ENCODE data around the gene RNASEH2B.

Gene RNASEH2B

DNA sequence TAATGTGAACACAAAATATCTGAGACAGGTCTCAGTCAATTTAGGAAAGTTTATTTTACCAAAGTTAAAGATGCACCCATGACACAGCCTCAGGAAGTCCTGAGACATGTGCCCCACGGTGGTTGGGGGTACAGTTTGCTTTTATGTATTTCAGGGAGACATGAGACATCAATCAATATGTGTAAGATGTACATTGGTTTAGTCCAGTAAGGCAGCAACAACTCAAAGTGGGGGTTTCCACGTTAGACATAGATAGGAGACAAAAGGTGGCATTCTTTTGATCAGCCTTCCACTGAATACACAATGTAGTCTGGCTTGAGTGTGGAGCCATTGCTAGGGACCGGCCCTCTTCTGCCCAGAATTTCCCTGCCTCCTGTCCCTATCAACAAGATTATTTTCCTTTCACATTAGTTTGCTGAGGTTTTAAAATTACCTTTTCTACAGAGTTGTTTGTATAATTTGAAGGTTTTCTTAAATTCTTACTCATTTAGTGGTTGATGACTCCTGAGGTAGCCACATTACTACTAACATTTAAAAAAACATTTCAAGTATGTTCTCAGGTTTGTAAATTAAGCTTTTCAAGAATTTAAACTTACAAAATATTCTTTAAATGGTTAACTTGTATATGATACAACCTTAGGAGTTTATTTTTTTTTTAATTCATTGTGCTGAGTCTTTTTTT is 33.2 kb downstream of the RNASEH2B start:
- FAIRE-seq = no peak

DNA sequence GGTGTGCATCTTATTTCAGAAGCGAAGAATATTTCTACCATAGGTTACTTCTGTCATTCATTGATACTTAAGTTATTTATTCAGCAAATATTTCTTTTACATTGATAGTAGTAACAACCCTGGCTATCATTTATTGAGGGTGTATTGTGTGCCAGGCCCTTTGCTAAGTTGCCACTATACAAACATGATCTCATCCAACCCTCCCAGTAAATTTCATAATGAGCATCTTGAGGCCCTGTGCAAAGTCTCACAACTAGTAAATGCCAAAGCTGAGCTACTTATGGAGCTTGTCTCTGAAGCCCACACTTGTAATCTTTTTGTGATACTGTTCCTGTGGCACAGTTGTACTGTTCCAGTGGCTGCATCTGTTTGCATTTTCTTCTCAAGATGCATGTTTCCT is 36.1 kb downstream of the RNASEH2B start:
- FAIRE-seq = no peak

DNA sequence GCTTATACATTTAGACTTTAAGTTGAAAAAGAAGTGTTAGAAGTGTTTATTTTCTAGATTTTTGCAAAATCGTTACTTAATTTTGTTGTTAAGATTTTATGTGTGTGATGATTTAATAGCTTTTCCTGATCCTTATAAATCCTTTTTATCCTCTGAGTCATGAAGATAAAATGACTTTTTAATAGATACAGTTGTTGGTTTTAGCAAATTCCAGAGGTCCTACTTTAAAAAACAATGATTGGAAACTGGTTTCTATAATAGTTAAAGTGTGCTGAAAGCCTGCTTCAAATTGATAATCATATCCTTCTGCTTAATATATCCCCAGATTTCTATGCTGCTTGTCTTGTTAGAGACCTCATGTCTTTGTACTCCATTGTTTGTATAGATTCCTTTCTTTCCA is 39.0 kb downstream of the RNASEH2B start:
- FAIRE-seq = peak; percentile 89

DNA sequence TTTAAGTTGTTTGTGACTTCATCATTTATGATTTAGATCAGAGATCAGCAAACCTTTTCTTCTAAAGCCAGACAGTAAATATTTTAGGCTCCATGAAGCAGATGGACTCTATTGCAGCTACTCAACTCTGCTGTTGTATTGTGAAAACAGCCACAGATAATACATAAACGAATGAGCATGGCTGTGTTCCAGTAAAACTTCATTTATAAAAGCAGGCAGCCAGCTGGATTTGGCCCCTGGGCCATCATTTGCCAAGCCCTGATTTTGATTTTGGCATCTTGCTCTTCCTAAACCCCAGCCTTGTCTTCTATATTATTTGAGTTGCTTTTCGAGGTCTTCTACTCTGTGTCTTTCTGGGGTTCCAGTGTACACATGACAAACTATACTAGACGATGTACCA is 41.3 kb downstream of the RNASEH2B start:
- no peak for FAIRE-seq

DNA sequence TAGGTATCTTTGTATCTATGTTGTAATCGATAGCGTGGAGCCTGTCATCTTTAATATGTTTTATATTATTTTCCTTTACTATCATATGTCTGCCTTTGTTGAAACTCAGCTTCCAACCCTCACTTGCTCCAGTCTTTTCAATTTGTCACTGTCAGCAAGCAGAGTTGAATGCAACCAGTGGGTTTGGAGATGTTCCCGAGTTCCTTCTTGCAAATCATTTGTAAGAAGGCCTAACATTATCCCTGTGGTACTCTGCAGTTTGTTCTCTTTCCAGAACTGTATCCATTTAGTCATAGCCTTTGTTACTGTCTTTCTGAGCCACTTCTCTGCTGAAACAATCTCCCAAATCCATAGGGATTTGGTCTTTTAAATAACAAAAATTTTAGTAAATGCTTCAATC is 41.8 kb downstream of the RNASEH2B start:
- FAIRE-seq = no peak

DNA sequence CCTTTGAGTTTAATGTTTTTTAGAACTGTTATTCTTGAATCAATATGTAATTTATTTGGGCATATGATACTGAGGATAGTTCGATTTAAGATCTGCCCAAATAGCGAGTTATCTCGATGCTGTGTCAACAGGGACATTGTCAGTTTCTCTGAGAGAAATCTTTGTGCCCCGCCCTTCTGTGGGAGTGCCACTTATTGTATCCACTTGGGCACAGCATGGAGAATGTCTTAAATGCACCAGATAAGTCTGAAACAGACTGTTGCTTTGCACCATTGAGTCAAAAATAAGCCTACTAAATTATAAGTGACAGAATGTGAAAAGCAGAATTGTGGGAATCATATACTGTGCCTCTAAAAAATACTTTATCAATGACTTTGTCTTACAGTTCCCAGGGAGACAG is 45.6 kb downstream of the RNASEH2B start:
- no peak for FAIRE-seq

DNA sequence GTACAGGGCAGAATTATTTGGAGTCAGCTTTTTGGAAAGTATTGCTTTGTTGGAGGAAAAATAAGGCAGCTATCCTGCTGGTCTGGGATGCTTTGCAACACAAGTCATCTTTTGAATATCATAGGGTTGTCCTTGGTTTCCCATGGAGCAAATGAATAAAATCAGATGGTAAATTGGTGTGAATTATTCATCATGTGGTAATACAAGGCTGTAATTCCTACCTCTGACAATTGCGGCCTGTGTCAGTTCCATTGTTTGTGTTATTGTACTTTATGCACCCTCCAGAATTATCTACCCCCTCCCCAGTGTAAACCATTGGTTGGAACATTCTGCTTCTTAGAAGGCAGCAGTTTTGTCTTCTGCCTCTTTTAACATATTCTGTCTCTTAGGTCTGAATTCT is 46.2 kb downstream of the RNASEH2B start:
- FAIRE-seq = no peak

DNA sequence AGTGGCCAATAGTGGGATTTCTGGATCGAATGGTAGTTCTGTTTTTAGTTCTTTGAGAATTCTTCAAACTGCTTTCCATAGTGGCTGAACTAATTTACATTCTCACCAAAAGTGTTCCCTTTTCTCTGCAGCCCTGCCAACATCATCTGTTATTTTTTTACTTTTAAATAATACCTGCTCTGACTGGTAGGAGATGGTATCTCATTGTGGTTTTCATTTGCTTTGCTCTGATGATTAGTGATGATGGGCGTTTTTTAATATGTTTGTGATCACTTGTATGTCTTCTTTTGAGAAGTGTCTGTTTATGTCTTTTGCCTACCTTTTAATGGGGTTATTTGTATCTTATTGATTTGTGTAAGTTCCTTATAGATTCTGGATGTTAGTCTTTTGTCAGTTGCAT is 48.0 kb downstream of the RNASEH2B start:
- no peak for FAIRE-seq

DNA sequence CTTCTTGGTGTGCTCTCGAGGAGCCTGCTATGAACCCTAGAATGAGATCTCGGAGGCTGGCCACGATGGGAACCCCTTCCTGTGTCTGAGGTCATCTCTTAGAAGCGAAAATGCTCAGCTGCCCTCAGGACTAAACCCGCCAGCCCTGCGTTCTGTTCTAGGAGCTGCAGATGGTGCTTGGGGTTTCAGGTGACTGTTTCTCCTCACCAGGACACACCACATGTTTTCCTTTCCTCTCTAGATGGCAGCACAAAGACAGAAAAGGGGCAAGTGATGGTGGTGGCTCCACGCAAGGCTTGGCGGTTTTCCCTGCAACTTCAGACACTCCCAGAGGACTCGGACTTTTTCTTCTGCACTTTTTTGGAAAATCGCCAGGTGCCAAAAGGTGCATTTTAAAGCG is 60.1 kb downstream of the RNASEH2B start:
- FAIRE-seq = no peak

DNA sequence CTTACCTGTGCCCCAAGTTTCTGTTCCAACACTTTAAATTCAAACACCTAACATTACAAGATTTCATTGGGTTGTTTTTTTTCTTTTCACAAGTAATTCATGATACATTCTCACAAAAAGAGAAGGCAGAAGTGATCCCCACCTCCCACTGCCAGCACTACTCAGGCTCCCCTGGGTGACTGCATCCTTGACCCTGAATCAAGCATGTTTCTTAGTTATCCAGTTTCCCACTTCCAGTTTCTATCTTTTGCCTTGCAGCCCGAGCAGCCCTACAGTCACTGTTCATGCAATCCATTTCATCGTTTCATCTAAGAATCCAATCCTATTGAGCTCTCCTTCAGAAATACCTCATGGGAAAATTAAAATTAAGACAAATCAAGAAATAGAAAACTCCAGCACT is 61.4 kb downstream of the RNASEH2B start:
- FAIRE-seq = no peak

DNA sequence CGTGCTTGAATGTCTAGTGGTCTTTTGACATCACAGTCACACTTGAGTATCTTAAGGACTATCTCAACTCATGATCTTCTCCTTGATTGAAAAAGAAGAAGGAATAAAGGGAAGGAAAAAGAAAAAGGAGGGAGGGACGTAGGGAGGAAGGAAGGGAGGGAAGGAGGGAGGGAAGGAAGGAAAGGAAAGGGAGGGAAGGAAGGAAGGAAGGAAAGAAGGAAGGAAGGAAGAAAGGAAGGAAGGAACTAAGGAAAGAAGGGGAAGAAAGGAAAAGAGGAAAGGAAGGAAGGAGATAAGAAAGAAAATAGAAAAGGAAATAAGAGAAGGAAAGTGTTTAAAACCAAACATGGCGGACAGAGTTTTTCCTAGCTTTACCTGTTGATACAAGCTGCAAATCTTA is 64.7 kb downstream of the RNASEH2B start:
- FAIRE-seq = no peak

DNA sequence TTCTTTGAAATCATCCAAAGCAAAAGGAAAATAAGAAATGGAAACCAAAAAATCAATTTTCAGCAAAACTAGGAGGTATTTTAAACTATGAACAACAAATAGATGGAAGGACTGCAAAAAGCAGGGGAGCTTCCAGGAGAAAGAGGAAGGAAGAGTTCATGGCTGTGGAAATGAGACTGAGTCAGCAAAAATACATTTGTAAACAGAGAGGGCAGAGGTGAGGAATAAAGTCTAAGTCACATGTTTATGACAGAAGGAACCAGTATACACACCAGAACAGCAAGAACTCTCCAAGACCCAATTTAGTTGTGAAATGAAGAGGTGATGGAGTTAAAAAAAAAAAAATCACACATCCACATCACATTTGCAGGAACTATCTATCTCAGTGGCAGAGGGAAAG is 69.6 kb downstream of the RNASEH2B start:
- no peak for FAIRE-seq

DNA sequence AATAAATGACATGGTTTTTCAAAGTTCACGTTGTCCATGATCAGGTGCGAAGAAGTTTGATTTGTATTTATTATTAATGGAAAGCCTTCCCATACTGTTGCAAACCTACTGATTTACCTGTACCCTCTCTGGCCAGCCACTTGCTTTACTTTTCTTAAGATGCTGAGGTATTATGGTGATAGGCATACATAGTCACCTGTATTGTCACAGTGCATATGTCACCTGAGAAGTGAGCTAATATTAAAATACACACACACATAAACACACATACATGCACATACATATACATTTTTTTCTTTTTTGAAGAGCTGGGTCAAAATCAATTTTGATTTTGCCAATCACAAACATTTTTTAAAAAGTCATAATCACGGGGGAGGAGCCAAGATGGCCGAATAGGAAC is 72.1 kb downstream of the RNASEH2B start:
- no peak for FAIRE-seq

DNA sequence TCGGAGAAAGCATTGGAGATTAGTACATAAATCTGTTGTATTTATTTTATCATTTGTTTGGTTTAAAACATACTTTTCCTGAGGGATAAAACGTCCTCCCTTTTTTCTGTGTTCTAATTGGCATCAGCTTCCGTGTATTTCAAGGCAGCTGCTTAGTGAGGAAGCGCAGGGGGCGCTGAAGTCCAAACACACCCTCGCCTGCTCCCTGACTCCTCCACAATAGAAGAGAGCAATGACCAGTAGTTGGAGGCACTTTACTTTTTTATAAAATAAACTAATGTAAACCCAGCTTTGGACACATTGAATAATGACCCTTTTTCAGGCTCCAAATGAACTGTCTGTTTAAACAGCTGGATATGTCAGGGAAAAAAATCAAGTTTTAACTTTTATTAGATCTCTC is 79.9 kb downstream of the RNASEH2B start:
- no peak for FAIRE-seq

DNA sequence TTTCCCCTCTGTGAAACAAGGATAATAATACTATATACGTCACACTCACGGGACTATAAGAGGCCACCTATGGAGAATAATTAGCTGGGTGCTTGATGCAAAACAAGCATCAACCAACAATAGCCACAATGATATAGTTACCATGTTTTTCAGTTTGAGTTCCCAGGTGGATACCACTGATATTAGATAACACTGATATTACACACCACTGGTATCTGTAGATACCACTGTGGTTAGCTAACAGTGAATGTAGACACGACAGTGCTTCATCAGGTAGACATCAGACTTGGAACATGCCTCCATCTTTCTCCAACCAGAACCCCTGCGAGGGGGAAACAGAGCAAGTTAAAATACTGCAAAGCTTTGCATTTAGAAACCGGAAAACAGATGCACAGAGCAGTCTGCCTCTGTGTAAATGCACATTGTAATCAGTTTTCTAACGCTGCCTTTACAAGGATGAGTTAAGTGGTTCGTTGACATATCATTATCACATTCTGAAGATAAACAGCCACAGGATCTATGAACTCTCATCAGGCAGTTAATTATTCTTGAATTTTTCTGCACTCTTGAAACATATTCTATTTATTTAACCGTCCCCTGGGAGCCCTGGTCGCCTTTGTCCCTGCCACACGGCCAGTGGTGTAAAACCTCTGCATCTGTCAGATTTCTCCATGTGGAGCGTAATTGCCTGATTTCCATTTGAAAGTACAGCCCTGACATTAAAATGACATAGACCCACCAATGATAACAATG is 80.7 kb downstream of the RNASEH2B start:
- FAIRE-seq = no peak

DNA sequence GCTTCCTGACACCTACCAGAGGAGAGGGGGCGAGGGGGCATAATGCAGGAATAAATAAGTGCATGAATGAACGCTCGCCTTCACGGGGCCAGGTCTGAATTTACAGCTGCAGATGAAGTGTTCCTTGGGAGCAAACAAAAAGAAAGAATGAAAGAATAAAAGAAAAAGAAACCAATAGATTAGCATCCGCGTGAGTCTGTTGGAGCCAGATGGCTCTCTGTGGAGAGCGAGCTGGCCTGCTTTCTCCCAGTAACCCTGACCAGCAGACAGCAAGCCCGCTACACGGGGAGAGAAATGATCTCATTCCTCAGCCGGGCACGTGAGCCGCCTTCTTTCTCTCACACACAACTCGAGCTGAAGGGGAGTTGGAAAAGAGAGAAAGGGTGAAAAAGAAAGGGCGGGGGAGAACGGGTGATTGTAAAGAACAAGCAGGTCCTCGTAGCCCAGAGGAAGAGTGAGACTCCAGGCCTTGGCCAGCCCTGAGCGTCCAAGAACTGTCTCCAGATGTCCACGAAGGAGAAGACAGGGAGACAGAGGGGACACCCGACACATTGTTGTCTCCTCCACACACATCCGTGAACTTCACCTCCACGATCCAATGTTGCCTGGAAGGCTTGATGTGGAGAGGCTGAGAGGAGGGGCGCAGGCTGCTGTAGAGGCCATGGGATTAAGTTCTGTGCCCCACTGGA is 81.4 kb downstream of the RNASEH2B start:
- FAIRE-seq = no peak

DNA sequence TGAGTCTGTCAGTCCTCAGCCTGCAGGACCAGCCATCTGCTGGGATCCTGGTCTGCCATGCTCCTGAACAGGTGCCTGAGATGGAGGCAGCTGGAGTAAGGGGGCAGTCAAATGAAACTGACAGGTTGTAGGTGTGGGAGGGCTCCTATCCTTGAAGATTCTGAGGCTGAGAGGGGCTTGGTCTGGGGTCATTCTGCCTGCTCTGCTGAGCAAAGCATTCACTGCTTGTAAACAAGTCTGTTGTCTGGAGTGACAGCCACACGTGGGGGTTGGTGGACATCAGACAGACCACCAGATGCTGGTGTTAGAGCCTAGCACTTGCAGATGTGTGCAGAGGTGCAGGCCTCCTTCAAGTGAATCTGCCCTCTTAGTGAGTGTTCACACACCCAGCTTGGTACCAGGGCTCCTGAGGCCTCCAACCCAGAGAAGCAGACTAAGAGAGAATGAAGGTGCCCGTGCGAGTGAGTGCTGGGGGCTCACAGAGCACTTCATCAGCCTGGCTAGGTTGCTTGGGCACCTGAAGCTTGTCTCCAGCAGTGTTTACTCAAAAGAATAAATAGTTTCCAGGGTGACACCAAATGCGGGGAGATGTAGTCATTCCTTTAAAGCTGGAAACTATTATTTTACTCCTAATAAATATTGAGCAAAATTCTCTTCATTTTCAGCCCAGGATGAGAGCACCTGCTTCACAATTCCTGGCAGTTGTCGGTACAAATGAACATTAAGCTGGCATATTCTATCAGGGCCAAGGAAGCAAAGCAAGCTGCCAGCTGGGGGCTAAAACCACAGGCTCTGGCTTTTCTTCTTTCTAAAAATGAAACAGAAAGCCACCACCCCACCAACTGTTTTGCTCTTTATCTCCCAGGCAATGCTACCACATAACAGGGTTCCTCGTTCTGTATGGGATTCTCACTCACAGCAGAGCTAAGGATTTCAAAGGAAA is 82.3 kb downstream of the RNASEH2B start:
- no peak for FAIRE-seq

DNA sequence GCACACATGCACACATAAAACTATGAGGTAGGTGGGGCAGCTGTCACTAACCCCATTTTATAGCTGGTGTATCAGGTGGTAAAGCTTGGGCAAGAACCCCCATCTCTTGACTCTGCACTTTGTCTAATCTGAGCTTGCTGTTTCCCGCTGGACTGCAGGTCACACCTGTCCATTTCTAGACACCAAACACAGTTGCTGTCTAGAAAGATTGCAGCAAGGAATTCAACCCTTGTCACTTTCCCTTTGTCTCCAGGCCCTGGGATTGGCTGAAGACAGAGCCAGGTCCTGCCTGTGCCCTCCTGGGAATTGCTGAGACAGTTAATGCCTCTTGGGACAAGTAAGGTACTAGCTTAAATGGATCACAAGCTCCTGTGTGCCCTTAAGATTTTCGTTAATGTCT is 83.8 kb downstream of the RNASEH2B start:
- FAIRE-seq = no peak

DNA sequence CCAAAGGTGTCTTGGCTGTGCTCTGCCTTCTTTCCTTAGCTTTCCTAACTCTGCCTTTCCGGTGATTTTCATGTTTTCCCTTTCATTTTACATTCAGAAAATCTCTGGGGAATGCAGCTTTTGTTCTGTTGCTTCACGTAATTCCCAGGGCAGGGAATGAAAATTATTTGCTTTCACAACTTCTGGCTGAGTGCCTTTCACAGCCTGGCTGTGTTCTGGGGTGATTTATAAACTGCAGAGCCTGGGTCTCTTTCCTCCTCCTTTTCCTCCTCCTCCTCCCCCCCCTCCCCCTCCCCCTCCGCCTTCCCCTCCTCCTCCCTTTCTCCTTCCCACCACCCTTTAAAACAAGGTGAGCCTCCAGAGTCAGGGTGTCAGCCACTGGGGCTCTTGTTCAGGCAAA is 84.3 kb downstream of the RNASEH2B start:
- no peak for FAIRE-seq

DNA sequence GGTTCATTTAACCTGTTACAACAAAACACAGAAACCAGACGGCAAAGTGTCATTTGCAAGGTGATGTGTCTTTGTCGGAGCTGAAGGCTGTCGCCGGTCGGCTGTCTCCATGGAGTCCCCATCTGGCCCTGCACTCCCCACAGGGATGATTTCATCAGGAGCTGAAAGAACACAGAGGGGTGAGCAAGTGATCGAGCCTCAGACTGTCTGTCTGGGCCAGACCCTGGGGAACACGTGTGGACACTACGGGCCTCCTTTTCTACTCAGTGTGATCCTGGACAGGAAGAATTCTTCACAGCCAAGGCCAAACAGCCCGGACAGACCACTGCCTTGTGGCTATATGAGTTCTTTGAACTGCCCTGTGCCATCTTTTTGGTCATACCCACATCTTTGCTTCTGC is 85.1 kb downstream of the RNASEH2B start:
- no peak for FAIRE-seq

DNA sequence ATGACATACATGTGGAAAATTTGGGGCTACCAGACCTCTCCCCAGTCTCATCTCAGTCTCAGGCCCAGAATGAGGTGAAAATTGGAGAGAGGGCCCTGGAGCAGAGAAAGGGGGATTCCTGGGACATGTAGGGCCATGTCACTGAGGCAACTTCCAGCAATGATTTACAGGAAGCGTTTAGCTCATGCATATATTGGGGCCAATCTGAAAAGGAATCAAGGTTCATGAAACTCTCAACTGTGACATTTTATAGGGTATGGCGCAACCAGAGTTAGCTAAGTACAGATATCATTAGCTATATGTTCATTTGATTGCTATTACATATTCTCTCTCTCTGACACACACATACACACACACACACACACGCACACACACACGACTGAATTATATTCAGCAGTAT is 86.3 kb downstream of the RNASEH2B start:
- FAIRE-seq = no peak

DNA sequence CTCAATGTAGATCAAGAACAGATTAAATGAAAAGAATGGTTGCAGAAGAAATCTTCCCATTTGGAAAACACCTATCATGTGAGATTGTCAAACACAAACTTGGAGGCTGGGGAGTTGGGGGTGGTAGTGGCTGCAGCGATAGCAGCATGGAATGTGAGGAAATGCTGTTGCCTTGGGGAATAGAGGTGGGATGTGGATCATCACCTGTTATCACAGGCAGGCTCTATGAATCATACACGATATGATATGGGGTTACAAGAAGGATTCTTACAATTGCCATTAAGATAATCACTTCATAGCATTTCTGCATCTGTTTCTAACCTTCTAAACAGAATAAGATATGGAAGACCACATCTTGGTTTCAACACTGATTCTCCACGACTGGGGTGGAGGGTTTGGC is 88.7 kb downstream of the RNASEH2B start:
- FAIRE-seq = no peak

DNA sequence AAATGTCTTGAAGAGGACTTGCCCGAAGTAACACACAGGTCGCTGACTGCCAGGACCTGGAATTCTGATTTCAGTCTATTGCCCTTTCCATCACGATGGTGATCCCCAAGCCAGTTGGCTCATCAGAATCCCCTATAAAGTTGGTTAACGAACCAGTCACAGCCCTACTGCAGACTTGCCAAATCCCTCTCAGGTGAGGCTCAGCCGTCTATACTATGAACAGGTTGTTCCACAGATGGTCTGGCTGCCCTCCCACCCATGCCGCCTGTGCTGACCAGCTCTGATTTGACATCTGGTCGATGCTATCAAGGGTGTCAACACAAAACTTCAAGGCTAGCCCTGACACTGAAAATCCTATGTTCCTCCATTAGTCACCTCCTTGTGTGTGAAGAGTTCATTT is 90.0 kb downstream of the RNASEH2B start:
- FAIRE-seq = no peak
